Activated CD4-positive, CD25-positive, alpha-beta regulatory T cell treated with anti-CD3 and anti-CD28 coated beads, Interleukin-2, amount 50 U/mL, for 16 hours (primary cell): ENCODE data around the gene PIK3C2A.
"Not testable (repeated sequence)": the region's sequence is repeated elsewhere in the genome, so short reads cannot be mapped to it uniquely, and the experiment has no call there.

Experiments used
- DNase-seq: peaks from one replicate; pipeline ENCODE4 v3.0.0-alpha.2; 2020; ENCODE audit warnings: low read depth, low spot score

The PIK3C2A gene

GRCh38 chr11:17207317-17208256, at the start of gene PIK3C2A:
PIK3C2A (minus strand) TSS chr11:17207986; CDS start chr11:17169741, 38,245 bp downstream.
- peak; percentile 86 for DNase-seq

- no peak for DNase-seq
Measured at GRCh38 chr11:17257196-17257595, 49.4 kb upstream of the PIK3C2A start.

GRCh38 chr11:17256512-17256911, 48.7 kb upstream of the PIK3C2A start:
- no peak for DNase-seq

- DNase-seq = no peak
Measured at GRCh38 chr11:17252704-17253103, 44.9 kb upstream of the PIK3C2A start.

- no peak for DNase-seq
Measured at GRCh38 chr11:17250561-17251350, 43.0 kb upstream of the PIK3C2A start.

GRCh38 chr11:17244046-17244445, 36.3 kb upstream of the PIK3C2A start:
- no peak for DNase-seq

GRCh38 chr11:17242954-17243353, 35.2 kb upstream of the PIK3C2A start:
- DNase-seq = not testable (repeated sequence)

- DNase-seq = no peak
Measured at GRCh38 chr11:17240780-17241179, 33.0 kb upstream of the PIK3C2A start.

- DNase-seq = not testable (repeated sequence)
Measured at GRCh38 chr11:17239927-17240326, 32.1 kb upstream of the PIK3C2A start.

- no peak for DNase-seq
Measured at GRCh38 chr11:17238377-17238776, 30.6 kb upstream of the PIK3C2A start.

GRCh38 chr11:17233101-17233500, 25.3 kb upstream of the PIK3C2A start:
- no peak for DNase-seq

- peak; percentile 6 for DNase-seq
Measured at GRCh38 chr11:17230867-17231851, 23.4 kb upstream of the PIK3C2A start.

GRCh38 chr11:17229481-17230152, 21.8 kb upstream of the PIK3C2A start:
- no peak for DNase-seq

- not testable (repeated sequence) for DNase-seq
Measured at GRCh38 chr11:17228186-17228925, 20.6 kb upstream of the PIK3C2A start.

- DNase-seq = no peak
Measured at GRCh38 chr11:17224727-17225126, 16.9 kb upstream of the PIK3C2A start.

GRCh38 chr11:17221968-17222367, 14.2 kb upstream of the PIK3C2A start:
- no peak for DNase-seq

GRCh38 chr11:17219016-17219415, 11.2 kb upstream of the PIK3C2A start:
- no peak for DNase-seq

- DNase-seq = no peak
Measured at GRCh38 chr11:17218403-17218802, 10.6 kb upstream of the PIK3C2A start.

- DNase-seq = no peak
Measured at GRCh38 chr11:17217401-17217800, 9.6 kb upstream of the PIK3C2A start.

GRCh38 chr11:17214338-17214737, 6.6 kb upstream of the PIK3C2A start:
- DNase-seq = no peak
